Activated CD4-positive, alpha-beta T cell treated with anti-CD3 and anti-CD28 coated beads for 1 hour (primary cell): Measurements from ENCODE around the gene RFESD.
"Not testable (repeated sequence)": the region's sequence is repeated elsewhere in the genome, so short reads cannot be mapped to it uniquely, and the experiment has no call there.

ENCODE experiments used
- DNase-seq: peaks from one replicate; pipeline ENCODE4 v3.0.0-alpha.2; 2020

RFESD gene

DNA sequence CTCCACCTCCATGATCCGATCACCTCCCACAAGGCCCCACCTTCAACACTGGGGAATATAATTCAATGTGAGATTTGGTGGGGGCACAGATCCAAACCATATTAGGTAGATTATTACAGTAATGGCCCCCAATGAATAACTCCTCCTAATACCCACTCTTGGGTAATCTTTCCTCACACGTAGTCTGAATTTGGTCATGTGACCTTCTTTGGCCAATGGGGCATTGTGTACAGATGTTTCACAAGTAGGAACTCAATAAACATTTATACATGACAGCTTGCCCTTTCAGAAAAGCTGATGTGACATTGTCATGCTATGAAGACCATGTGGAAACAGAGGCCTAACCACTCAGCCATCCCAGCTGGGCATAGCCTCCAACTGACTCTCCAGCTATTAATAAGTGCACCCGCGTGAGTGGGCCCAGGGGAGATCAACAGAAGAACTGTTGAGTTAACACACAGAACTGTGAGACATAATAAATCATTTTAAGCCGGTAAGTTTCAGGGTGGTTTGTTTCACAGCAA is 16.1 kb upstream of the RFESD start:
- DNase-seq, result no peak

DNA sequence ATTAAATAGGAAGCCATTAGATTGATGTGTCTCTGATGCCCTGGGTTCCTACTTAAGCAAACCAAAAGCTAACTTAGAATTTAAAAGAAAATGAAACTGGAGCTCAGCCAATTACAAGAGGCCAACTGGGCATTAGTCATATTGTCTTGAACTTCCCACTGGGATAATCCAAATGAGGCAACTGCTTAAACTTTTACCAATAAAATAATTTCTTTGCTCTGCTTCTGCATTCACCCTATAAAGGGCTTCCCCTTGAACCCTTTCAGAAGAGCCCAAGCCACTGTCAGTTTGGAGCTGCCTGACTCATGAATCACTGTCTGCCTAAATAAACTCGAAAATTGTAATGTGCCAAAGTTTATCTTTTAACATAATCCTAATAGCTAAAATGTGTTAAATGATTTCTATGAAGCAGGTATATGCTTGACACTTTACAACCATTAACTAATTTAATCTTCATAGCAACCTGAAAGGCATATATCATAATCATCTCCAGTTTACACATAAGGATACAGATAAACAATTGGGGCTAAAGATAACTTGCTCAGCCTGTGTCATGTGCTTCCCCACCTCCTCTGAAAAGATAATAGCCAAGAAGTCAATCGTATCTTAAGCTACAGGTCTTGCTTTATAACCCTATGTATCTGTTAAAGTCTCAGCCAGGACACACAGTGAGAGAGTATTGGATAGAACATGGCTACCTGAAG is 15.2 kb upstream of the RFESD start:
- DNase-seq, result no peak

DNA sequence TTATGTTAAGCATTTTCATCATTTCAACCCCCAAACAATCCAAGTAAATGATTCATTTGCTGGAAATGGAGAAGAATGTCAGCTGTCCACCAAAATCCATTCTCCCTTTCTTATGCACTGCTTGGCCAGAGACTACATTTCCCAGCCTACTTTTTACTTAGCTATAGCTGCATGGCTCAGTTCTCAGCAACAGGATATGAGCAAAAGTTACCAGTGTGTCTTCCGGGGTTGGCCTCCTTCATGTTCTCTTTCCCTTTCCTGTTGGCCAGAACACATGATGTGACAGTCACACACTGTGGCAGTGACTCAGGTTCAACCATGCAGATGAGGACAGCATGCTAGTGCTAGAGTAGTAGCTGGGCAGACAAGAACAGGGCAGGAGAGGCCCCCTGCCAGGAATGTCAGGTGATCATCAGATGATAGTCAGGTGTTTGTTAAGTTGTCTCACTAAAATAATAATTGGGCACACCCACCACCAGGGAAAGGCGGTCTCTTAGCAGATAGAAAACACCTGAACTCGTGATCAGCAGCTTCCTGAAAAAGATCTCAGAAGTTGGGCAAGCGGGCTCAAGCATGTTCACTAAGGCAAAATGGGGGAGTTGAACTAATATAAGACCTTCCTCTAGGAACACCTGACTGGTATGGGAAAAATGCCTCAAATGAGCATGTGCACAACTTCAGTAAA is 14.4 kb upstream of the RFESD start:
- DNase-seq, result peak; percentile 59

DNA sequence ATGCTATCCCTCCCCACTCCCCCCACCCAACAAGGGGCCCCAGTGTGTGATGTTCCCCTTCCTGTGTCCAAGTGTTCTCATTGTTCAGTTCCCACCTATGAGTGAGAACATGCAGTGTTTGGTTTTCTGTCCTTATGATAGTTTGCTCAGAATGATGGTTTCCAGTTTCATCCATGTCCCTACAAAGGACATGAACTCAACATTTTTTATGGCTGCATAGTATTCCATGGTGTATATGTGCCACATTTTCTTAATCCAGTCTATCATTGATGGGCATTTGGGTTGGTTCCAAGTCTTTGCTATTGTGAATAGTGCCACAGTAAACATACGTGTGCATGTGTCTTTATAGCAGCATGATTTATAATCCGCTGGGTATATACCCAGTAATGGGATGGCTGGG is 13.6 kb upstream of the RFESD start:
- DNase-seq, result not testable (repeated sequence)

DNA sequence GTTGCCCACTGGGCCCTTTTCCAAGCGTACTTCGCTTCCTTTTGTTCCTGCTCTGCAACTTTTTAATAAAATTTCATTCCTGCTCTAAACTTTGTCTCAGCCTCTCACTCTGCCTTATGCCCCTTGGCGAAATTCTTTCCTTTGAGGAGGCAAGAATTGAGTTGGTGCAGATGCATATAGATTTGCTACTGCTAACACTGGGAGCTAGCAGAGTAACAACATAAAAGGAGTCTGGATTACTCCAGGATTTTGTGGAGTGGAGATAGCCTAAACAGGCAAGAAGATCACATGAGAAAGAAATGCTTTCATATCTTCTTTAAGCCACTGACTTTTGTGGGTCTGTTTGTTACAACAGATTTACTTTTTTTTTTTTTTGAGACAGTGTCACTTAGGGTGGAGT is 12.9 kb upstream of the RFESD start:
- no peak for DNase-seq

DNA sequence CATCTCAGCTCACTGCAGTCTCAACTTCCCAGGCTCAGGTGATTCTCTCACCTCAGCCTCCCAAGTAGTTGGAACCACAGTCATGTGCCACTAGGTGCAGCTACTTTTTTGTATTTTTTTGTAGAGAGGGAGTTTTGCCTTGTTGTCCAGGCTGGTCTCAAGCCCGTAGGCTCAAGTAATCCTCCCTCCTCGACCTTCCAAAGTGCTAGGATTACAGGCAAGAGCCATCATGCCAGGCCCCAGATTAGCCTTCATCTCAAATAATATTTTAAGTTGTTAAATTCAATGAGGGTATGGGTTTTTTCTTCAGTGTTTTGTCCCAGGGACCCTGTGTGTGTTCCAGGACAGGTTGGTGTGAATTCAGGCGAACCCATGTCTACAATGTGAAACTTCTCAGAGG is 12.5 kb upstream of the RFESD start:
- DNase-seq, result no peak

DNA sequence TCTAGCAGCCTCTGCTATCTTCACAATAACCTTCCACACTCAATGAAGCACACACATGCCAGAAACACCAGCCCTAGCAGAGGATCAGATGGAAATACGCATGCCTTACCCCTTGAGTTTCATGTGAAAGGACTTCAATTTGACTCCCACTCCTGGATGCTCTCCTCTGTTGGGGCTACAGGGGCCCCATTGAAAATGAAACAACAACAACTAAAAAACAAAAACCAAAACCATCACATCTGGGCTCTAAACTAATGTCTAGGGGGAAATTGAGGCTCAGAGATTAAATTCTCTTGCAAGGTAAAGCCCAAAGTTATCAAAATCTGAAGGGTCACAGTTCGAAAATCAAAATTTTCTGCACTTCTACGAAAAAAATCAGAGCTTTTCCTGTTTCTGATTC is 7.9 kb upstream of the RFESD start:
- DNase-seq, result no peak

DNA sequence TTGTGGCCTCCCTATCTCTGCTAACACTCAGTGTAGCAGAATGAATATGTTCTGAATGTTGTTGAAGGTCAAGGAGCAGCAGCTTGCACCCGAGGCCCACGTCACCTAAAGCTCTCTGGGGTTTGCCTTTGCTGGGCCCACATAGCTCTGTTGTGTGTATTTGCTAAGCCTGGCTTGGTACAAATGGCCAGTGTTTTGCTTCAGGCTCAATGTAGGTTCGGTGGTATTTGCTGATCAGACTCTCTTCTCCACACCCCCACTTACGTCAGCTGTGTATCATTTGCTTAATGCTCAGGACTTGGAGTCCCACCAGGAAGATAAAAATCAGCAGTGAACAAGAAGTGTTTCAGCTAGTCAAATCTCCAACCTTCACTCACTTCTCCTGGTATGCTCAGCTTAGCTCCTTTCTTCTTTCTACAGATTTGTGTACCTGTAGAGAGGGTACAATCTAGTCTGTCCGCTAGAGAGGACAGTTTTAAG is 4.8 kb upstream of the RFESD start:
- DNase-seq, result no peak

DNA sequence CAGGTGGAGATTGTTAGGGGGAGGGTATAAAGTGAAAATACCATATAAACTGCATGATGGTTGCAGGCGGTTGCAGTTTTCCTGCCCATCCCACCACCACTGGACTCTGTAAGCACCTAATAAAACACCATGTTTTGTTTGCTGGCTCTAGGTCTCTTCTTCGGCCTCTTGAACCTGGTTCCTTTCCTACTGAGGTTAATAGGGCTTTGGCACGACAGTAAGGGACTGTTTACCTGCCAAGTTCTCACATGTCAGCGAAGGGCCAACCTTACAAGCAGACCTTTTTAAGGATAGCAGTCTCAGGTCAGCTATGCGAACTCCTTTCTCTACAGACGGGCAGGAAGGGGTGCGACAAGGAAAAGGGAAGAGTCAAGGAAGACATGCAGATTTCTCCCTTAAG is 3.4 kb upstream of the RFESD start:
- no peak for DNase-seq

DNA sequence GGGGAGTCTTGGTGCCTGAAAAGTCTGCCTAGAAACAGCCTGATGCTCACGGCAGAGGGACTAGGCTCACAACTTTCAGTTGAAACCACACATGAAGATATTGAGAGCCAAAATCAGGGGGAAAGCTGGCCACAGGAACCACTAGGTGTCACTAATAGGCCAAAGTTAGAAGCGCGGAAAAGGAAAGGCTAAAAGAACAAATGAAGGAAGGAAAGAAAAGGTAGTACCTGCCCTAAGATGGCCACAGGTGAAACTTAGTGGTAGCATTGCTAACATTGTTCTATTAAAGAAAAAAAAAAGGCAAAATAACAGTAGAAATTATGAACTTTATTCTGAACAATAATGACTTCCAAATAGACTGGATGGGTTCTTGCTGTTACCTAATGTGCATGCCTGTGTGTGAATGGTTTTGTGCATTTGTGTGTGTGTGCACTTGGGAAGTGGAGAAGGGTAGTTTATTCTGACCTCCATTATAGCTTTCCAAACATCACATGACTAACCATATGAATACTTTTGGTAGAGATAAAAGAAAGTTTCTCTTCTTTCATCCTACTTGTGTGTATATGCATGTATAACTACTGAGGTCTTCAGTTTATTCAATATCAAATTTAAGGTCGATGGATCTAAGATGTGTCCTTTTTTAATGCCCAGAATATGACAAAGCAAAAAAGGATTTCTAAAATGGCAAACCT is 2.1 kb upstream of the RFESD start:
- DNase-seq, result peak; percentile 15

DNA sequence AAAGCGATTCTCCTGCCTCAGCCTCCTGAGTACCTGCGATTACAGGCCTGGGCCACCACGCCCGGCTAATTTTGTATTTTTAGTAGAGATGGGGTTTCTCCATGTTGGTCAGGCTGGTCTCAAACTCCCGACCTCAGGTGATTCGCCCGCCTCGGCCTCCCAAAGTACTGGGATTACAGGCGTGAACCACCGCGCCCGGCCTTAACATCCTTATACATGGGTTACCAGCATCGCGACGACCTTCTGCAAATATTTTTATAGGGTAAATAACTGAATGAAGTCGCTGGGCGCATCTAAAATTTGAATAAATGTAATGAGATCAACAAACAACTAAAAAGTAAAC is 380 bp upstream of the RFESD start:
- not testable (repeated sequence) for DNase-seq

DNA sequence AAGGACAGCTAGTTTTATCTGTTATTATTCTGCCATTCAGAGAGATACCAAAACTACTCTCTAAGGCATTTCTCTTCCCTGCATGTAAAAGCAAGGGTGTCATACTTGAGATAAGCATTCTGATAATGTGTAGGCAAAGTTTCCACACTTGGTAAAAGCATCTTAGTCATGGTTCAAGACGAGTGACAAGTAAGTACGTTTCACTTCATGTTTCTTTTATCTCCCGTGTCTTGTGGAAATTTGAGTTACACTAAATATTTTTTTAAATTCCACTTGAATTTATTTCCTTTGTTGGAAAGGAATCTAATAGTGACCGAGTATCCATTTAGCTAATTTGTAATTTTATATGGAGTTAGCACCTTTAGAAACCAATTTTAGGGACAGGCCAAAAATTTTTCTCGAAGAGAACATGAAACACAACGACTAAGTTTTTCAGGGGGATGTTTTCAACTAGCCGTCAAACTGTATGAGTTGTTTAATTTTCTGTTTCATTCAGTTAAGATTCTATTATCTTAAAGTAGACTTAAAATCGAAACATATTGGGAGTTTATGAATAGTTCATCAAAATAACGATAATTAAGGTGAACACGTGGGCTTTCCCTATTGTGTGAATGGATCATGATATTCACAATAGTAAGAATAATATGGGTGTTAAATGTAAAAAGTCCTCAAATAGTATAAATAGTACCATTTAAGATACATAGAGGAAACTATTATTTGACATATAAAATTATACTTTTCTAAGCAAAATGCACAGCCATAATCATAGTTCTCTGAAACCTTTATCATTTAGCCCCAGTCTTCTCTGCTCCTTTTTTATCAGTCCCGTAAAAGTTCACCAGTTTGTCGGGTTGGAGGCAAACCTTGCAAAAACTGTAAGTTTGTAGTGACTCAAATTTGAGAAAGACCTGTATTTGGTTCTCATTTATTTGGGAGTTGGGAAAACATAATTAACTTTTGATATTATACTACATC is 1.6 kb downstream of the RFESD start:
- no peak for DNase-seq

DNA sequence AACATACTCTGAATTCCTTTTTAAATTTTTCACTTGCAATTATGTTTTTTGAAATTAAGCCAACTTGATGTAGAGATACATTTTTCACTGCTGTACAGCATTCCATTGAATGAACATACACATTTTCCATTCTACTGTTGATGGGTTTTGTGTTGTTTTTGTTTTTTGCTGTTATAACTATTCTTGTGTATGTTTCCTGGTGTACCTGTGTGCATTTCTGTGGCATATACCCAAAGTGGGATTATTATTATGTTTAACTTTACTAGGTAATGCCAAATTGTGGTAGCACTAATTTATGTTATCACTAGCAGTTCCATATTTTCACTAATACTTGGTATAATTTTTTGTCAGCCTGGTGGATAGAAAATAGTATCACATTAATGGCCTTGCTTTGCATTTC is 2.7 kb downstream of the RFESD start:
- DNase-seq, result no peak

DNA sequence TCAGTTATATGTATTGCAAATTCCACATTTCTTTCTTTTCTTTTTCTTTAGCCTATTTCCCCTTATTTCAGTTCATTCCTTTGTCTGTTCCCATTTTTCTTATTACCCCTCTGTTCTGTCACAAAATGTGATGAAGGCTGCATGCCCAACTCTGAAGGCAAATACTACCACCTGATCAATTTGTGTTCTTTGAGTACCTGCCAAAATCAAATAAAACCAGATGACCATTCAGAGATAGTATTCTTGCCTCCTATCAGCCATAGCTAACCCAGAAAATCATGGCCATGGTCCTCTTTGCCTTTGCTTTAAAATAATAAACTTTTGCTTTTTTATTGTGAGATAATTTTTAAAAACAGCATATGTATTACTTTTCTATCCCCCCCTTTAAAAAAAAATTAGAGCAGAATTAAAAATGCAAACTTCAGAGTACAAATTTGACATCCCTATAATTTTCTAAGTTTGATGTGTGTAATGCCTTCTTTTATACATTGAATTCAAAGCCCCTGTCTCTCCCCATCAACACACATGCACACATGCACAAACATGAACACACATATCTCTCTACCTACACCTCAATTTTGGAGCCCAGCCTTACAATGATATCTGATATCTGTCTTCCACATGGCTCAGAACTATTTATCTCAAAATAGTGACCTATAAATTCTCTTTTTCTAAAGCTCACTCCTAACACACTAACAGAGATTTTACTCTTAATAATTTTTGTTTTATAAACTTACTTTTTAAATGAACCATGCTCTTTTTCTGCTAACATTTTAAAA is 3.5 kb downstream of the RFESD start:
- DNase-seq, result no peak

DNA sequence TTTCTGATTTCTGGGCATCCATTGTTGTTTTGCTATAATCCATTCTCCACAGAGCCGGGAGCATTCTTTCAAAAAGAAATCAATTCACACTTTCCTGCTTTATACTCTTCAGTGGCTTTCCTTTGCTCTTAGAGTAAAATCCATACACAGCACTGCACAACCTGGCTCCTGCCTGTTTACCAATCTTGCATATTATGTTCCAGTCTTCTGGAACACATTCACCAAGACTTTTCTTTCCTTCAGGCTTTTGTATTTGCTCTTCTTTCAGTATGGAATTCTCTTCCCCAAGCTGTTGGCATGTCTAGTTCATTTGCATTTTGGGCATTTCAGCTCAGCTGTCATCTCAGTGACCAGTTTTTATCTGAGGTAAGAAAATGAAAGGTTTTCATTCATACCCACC is 6.3 kb downstream of the RFESD start:
- no peak for DNase-seq

DNA sequence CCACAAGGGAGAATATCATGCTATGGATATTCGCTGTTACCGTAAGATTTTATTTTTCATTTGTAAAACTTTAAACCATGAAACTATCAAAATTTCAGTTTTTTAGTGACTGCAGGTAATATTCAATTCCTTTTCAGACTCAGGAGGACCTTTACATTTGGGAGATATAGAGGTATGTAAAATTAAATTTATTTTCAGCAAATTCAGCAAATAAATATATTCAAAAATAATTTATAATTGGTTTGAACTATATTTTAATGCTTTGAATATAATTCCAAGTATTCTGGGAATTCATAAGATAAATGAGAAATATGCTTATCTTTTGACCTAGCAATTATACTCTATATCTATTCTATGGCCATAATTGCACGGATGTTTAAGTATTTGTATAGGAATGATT is 7.6 kb downstream of the RFESD start:
- no peak for DNase-seq

DNA sequence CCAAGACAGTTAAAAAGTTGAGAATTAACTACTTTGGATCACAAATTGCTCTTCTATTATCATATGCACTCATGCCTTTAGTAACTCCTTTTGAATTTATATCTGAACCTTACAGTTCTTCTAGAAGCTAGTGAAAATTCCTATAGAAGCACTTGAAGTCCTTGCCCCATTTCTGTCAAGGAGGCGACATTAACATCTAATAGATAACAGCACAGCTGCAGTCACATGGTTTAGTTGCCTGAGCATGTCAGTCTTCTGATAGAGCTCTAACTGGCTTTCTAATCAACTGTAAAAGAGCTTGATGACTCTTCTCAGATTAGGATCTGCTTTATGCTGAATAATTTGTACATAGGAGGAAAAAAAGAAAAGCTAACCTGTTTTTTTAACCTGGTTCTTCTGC is 9.0 kb downstream of the RFESD start:
- DNase-seq, result no peak

DNA sequence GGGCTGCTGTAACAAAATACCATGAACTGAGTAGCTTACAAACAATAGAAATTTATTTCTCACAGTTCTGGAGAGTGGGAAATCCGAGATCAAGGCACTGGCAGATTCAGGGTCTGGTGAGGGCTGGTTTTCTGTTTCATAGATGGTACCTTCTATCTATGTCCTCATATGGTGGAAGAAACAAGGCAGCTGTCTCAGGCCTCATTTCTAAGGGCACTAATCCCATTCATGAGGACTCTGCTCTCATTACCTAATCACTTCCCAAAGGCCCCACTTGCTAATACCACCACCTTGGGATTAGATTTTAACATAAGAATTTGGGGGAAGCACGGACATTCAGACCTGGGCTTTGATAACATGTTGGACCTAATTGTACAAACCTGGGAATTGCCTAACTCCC is 13.5 kb downstream of the RFESD start:
- DNase-seq, result no peak

DNA sequence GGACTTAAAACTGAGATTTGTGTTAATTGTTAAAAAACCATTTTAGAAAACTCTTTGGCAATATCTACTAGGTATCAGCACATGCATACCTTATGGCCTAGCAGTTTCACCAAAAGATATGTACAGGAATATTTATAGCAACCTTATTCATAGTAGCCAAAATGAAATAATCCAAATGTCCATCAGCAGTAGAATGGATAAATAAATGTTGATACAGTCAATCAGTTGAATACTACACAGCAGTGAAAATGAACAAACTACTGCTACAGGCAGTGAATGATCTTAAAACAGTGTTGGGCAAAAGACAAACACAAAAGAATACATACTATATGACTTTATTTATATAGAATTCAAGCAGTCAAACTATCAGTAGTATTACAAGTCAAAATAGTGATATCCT is 16.4 kb downstream of the RFESD start:
- no peak for DNase-seq

DNA sequence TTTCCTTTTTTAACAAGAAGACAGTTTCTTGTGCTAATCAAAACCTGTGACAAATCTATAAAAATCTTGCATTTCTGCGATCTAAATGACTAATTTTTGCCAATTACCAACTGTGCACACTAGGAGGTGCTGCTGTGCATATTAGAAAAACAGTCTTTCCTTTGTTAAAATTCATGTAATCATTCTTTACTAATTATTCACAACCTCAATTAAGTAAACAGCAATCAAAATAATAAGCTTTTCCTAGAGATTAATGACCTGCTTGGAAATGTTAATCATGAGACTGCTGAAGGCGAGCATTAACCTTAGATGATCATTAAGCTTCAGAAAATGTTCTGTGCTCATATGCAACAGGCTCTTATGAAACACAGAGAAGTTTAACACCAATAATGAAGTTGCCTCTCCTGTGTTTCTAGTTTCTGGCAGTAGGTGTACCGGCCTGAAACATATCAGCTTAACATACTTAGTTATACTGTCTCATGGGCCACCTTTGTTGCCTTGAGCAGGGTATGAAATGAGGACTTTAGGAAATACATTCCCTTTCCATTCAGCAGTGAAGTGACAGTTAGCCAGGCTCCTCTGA is 17.7 kb downstream of the RFESD start:
- DNase-seq, result no peak

DNA sequence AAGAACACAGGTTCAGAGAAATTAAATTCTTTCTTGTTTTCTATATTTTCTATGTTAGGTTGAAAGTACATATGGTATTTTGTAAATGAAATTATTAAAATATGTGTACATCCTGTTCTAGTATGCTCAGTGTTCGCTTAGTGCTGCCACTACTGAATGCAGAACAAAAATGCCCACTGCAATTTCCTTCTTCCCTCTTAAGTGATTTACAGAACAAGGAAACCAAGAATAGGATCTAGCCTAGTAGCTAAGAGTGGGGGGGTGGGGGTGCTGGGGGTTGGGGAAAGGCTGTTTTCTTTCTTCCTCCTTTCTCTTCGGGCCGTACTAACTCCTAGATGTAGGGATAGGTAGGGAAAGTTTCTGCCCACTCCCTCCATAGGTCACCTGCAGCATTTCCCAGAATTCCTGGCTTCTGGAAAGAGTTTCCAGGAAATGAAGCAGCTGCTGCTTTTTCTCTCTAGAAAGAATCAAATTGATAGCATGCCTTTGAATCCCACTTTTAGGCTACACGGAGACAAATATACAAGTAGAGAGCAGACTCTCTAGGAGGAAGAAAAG is 20.6 kb downstream of the RFESD start:
- DNase-seq, result no peak
